OCI-M2 (cell line): ENCODE results near the gene PCLO.
"Not testable (repeated sequence)": the region's sequence is repeated elsewhere in the genome, so short reads cannot be mapped to it uniquely, and the experiment has no call there.

Experiments
- DNase-seq: peaks from one replicate; lab custom pipeline; 2025; ENCODE audit not compliant: unreplicated experiment; lab: John Stamatoyannopoulos, UW

PCLO gene

DNA sequence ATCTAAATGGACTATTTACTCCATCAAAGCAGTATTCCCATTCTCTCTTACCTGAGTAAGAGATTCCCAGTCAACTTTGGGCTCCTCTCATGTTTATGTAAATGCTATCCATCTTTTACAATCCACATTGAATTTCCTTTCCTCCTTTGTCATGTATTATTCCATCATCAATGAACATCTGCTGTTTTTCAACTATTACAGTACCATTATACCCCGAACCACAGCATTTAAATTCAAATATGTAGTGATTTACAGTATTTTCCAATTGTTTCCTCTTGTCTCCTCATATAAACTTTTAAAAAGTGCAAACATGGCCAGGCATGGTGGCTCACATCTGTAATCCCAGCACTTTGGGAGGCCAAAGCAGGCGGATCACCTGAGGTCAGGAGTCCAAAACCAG lies 20.3 kb downstream of the PCLO start:
- DNase-seq = no peak

DNA sequence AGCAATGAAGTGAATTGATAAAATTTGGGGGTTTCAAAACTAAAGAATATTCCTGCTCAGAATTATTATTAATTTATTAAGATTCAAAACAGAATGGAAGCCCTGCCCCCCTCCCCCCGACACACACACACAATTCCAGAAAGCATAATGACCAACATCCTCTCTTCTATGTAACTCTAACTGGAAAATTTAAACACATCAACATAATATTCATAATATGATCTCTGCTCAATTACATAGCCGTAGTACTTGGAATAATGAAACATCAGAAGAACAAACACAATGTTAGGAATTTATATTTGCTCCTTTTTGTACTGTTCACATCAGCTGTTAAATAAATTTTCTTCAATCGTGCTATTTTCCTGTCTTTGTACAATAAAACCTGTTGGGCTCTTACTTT lies 20.8 kb downstream of the PCLO start:
- no peak for DNase-seq

DNA sequence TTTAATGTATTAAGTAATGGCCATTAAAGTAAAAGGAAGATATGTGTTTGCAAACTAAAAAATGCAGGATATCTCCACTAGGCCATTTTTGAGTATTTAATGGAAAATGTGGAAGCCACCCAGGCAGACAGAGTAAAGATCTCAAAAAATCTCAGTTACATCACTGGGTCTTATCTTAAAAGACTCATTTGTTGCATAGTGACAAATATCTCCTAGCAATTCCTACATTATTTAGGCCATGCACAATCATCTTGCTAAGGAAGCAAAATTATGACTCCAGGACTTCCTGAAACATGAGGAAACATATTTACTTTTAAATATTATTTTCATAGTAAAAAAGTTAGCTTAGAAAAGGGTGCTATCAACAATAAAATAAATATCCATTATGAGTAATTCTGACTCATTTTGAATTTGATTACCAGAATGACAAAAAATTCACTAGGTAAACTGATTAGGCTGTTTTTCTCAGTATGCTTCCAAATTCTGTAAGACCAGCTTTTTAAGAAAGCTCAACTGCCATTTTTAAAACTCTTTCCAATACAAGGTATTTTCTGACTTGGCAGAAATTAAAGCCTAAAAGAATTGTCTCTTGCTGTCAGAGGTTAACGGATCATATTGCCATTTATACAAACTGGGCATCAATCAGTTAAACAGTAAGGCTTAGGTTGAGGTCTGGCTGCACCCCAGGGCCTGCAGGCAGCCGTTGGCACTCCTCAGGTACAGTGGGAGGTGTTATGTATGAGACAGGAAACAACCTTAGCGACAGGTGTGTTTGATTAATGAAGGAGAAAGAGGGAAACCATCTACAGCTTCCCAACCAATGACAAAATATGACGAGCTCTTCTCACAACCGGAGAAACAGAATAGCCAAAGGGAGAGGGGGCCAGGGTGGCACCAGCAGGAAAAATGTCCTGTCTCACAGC lies 31.8 kb downstream of the PCLO start:
- DNase-seq = no peak

DNA sequence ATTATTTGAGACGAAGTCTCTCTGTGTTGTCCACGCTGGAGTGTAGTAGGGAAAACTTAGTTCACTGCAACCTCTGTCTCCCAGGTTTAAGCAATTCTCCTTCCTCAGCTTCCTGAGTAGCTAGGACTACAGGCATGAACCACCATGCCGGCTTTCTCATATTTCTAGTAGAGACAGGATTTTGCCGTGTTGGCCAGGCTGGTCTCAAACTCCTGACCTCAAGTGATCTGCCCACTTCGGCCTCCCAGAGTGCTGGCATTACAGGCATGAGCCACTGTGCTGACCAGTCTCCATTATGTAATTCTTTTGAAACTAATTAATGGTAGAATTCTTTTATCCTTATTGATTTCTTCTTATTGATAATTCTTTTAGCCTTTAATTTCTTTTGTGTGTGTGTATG lies 32.5 kb downstream of the PCLO start:
- DNase-seq = no peak

DNA sequence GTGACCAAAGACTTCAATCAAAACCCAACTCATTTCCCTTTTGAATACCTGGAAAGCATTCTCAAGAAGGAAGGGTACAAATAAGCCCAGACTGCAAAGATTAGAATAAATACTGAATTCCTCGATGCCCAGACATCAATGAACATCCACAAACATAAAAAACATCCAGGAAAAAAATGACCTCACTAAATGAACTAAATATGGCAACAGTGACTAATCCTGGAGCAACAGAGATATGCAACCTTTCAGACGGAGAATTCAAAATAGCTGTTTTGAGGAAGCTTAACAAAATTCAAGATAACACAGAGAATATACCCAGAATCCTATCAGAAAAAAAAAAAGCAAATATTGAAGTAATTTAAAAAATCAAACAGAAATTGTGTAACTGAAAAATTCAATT lies 43.2 kb downstream of the PCLO start:
- no peak for DNase-seq

DNA sequence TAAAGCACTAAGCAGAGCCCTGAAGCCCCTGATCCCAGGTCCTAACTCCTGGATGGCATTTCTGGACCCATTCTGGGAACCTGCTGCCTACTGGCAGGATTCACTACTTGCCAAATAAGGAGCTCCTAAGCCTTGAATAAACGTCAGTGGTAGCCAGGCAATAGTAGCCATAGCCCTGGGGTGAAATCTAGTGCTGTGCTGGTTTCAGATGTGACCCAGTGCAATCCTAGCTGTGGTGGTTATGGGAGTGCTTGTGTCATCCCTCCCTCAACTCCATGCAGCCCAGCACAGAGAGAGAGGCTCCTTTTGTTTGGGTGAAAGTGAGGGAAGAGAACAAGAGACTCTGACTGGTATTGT lies 43.7 kb downstream of the PCLO start:
- DNase-seq = no peak

DNA sequence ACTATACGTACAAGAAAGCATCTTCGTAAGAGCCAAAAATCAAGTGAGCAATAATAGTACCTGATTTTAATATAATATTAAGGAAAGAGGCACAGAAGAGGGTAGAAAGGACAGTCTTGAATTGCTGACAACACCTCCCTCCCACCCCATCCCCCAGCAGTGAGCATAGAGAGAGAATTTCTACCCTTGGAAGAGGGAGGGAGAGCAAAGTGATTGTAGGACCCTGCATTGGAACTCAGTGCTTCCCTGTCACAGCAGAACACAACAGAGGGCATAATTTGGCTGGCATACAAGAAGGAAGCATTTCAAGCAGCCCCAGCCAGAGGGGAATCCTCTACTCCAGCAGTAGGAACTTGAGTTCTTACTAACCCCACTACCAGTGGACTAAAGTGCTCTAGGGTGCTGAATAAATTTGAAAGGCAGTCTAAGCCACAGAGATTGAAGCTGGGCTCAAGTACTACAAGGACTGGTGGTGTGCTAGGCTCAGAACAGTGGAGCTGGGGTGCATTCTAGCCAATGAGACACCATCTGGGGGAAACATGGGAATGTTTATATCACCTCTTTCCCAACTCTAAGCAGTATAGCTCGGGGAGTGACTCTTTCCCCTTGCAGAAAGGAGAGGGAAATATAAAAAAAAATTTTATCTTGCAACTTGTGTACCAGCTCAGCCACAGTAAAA lies 44.2 kb downstream of the PCLO start:
- no peak for DNase-seq

DNA sequence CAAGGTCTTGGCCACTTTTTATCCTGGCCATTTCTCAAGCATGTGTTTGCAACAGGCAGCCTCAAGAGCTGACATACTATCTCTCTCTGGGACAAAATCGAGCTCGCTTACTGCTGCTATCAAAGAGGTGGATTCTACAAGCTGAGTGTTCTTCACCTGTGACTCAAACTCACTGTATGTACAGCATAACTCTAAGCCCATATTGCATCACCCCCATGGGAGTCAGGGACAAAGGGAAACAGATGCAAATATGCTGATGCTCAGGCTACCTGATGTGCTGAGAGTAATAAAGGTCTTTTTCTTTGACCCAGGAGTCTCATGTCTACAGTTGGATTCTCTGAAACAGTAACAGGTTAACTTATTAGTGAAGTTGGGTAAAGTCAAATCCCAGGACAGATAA lies 45.2 kb downstream of the PCLO start:
- DNase-seq = no peak

DNA sequence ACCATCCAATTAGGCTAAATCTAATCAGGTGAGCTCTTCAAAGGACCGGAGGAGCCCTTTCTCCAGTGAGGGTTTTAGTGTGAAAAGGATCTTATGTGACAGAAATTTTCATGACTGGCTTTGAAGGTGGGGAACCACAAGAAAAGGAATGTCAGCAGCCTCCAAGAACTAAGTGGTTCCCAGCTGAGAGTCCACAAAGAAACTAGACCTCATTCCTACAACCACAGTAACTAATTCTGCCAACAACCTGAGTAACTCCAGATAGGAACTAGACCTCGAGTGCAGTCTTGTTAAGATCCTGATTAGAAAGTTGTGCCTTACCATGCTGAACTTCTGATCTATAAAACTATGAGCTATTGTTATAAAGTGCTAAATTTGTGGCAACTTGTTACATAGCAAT lies 51.3 kb downstream of the PCLO start:
- no peak for DNase-seq

DNA sequence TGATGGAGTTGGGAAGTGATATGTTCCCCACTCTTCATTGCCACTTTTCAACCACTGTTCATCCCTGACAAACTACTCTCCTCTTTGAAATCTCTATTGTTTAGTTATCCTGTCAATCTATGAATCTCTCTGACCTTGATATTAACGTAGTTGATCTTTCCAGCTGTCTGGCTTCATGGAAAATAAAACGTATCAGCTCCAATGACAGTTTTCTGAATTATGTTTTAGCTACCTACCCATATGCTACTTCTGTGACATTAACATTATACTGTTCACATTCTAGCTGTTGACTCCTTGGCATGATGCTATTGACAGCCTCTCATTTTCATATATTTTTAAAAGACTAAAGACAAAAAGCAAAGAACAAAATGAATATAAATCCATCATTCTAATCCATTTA lies 53.3 kb downstream of the PCLO start:
- no peak for DNase-seq

DNA sequence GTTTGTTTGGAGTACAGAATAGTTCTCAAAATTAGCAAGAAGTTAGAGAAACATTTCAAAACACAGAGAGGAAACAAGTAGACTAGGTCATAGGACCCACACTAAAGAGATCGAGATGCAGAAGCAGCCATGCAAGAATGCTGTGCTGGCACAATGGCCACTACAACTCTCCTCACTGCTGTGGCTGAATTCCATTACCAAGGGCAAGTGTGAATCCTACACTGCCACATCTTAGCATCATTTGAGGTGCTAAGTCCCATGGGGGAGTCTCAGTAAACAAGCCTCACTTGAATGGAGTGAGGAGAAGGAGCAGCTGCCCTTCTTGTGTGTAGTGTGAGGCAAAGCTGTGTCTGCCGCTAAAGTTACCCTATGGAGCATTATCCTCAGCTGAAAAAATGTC lies 56.7 kb downstream of the PCLO start:
- no peak for DNase-seq

DNA sequence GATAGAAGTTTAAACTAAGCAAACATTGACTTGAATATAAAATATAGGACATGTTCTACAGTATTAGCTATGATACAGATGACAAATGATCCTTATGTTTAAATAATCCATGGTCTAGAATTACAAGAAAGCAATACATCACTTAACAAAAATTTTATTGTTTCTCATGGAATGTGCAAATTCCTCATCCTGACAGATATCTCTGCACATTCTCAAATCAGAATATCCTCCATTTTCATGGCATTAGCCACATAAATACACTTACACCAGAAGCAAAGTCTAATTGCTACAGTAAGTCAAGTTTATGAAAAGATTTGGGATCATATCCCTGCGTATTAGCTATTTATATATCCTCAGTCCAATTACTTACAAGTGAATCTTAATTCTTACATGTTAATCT lies 57.6 kb downstream of the PCLO start:
- no peak for DNase-seq

DNA sequence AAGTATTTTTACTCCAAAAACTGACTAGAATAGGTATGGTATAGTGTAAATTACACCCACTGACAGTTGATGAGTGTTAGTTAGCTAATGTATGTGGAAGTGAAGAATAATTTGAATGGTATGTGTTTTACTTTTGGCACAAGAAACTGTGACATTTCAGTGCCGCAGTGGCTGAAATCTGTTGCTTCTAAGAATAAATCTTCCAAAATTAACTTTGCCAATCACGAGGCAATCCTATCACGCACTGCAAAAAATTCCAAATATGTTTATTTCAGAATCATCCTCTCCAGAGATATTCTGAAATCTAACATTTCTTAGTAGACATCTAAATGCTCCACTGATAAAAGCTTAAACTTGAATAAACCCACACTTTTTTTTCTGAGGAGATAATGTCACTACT lies 61.2 kb downstream of the PCLO start:
- no peak for DNase-seq

DNA sequence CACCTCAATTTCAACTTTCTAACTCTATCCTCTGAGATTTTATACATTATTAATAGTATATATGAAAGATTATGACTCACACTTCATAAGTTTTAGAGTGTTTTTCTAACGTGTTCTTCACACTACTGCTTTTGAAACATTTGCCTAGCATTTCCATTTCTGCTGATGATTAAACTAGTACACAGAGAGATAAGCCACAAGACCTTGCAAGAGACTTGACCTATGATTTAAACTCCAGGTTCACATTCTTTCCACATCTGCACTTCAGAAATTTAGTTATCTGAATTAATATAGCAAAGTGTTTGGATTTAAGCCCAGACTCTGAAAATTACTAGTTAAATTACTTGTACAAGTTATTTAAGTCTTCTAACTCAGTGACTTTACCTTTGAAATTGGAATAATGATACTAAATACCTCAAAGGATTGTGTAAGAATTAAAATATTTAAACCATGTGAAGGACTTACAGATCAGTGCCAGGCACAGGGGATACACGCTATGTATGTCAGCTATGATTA lies 66.6 kb downstream of the PCLO start:
- DNase-seq = no peak

DNA sequence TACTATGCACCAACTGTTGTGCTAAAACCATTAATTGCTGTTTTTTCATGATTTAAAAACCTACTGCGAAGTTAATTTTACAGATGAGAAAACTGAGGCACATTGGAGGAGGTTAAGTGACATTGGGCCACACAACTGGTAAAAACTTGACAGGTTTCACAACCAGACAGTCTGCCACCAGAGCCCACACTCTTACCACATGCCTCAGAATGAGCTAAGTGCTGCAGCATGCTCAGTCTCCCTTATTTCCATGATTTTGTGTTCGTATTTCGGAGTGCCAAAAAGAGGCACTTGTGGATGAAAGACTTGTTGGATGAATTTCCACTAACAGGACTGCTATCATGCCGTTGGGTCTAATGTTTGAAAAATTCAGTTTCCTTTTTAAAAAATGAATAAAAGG lies 77.4 kb downstream of the PCLO start:
- no peak for DNase-seq

DNA sequence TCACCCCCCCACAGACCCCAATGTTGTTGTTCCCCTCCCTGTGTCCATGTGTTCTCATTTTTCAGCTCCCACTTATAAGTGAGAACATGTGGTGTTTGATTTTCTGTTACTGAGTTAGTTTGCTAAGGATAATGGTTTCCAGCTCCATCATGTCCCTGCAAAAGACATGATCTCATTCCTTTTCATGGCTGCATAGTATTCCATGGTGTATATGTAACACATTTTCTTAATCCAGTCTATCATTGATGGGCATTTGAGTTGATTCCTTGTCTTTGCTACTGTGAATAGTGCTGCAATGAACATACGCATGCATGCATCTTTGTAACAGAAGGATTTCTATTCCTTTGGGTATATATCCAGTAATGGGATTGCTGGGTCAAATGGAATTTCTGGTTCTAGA lies 82.8 kb downstream of the PCLO start:
- not testable (repeated sequence) for DNase-seq

DNA sequence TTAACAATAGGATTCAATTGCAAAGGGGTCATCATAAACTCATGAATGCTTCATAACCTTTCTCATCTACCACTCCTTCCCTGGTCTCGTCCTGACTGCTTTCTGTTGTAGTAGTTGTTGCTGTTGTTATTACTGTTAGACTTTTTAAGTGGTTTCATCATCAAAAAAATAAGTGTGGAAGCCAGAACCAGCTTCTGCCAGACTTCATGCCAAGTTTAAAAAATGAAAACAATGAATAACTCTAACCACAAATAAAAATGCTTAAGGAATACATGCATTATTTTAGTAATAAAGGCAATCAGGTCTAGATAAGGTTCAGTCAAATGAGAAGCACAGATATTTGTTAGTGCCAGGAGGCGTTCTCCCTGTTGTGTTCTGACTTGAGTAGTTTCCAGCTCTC lies 85.4 kb downstream of the PCLO start:
- DNase-seq = no peak

DNA sequence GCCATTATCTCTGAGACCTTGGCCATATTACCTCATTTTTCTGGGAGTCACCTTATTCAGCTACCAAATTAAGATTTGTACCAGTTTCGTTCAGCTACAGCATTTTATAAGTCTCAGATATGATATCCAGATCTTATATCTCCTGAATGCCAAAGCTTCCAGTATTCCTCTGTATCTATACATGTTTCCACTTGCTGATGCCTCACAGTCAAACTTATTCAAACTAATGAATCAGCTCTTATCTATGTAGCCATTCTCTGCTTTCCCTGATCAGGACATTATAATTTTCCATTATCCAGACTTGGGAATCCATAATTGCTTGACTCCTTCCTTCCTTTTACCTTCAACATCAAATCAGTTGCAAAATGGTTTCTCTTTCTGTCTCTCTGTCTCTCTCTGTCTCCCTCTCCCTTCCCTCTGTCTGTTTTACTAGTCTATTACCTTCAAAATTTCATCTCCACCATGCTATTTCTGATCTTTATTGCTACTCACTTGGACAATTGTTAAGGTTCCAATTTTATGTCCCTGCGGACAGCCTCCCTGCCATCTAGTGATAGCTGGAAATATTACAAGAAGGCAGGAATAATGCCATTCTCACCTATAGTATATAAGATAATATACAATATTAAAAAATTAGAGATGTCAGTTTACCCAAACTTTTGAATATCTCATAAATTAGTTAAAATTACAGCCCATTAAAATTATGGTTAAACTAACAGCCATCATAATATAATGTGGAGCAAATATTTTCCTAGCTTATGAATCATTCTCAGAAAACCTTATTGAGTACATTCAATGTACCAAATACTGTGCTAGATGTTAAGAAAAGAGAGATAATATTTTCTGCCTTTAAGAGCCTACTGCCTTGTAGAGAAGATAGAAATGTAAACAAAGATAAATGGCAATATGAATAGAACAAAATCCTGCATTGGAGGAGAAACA lies 89.8 kb downstream of the PCLO start:
- DNase-seq = no peak

DNA sequence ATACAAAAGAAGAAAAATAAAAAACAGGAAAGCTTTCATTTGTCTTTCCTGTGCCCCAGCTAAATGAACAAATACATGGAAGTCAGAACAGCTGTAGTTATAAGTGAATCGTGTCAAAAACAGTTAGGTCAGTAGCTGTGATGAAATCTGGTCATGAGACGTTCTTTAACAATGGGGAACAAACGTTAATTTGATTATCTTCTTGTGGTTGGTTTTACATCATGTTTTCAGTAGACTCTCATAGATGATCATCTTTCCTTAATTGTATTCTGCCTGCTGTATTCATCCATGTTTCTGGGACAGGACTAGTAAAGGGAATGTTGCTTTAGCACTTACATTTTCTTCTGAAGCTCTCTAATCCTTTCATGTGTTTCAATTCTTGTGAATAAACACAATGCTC lies 97.0 kb downstream of the PCLO start:
- DNase-seq = no peak

DNA sequence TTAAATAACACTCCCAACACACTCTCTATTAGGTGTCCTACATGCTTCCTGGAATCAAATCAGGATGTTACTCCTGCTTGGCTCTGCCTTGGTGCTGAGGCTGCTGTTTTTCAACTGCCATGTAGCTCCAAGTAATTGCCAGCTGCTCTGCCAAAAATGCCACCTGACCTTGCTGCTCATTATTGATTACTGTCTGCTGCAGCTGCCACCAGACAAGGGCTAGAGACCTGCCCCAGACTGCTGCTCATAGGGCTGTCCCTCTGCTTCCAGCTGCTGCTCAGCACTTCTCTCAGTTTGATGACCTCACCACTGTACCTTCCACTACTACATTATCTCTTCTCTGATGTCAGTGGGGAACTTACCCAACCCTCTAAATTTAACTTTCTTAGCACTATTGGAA lies 102.5 kb downstream of the PCLO start:
- no peak for DNase-seq

DNA sequence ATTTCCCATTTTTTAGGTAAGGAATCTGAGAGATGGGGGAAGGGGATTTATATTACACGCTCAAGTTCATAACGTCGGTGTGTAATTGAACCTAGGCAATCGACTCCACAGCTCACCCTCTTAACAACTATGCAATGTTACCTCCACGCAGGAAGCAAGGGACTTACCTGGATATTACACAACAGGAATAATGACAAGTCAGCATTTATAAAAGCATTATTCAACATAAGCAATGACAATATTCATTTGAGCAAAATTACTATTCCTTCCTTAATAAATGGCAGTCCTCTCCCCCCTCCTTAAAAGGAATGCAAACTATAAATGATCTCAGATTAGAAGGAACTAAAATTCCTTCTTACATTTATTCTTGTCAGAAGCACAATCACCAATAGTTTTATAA lies 104.0 kb downstream of the PCLO start:
- no peak for DNase-seq
